ENCODE results near the gene ZNF804B.

ZNF804B gene

DNA sequence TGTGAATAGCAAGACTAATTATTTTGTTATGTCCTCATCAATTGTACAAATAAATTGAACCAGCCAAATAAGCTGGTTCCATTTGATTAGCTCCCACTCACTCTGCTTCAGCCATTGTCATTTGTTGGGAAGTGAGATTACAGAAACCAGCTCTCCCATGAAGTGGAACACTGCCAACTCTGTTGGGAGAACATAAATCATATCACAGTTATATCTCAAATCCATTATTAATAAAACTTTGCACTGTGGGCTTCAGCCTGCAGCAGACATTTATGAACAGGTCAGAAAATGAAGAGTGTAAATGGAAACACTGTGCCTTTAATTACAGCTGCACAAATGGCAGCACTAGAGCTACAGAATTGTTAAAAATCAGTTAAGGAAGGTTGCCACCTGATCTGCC lies 82.7 kb downstream of the ZNF804B start:
- no peak for DNase-seq

DNA sequence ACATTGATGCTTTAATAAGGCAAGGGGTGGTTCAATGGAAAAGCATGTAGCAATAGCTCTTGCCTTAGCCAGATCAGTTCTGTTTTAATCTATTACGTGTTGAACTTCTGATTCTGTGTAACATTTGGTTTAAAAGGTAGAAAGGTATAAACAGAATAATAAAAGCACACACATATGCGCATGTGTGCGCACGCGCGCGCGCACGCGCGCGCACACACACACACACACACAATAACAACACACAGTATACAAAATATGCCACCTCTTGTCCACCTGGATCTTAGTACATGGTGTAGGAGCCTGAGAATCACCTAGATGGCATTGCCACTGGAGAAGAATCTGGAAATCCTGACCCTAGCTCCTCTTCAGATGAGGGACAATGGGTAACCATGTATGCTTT lies 85.6 kb downstream of the ZNF804B start:
- no peak for DNase-seq

DNA sequence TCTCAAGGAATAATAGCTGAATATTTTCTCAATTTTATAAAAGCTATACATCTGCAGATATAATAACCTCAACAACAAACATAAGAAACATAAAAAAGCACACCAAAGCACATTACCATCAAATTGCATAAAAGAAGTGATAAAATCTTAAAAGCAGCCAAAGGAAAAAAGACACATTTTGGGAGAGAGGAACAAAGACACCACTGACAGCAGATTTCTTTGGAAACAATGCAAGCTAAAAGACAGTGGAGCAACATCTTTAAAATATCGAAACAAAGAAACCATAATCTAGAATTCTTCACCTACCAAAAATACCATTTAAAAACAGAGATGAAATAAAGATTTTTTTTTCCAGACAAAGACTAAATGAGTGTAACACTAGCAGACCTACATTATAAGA lies 91.7 kb downstream of the ZNF804B start:
- DNase-seq: no peak

- no peak for DNase-seq
These were observed 99.8 kb downstream of the ZNF804B start for GRCh38 chr7:88859288-88859687.

DNA sequence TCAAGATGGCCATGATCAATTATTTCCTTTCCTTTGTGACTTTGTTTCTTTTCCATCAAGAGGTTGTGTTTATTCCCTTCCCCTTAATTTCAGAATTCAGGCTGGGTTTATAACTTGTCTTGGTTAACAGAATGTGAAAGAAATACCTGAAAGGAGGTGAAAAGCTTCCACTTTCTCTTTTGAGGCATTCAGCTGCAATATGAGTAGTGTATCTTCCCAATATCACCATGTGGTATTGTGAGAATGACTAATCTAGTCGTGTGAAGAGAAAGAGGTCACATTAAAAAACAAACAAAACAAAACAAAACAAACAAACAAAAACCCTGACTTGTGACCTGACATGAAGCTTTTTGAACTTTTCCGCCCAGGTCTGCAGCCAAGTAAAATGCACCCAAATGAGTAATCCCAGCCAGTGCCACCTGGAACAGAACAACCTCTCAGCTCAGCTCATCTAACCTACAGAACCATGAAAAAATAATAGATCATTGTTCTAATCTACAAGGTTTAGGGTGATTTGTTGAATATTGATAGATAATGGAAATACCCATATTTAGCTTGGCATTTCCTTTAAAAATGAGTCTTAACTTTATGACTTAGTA lies 106.9 kb downstream of the ZNF804B start:
- no peak for DNase-seq

DNA sequence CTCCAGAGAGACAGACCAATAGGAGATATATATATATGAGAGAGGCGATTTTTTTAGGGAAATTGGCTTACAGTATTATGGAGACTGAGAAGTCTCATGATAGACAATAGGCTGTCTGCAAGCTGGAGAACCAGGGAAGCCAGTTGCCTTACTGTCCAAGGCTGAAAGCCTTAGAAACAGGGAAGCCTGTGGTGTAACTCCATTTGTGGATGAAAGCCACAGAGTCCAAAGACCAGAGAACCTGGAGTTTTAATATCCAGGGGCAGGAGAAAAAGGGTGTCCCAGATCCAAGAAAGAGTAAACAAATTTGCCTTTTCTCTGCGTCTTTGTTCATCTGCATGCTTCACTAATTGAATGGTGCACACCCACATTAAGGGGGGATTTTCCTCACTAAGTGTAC lies 107.7 kb downstream of the ZNF804B start:
- DNase-seq: no peak

GRCh38 chr7:88868456-88868855 lies 109.0 kb downstream of the ZNF804B start:
- no peak for DNase-seq

GRCh38 chr7:88881136-88881535 lies 121.6 kb downstream of the ZNF804B start:
- no peak for DNase-seq

GRCh38 chr7:88885131-88885530 lies 125.6 kb downstream of the ZNF804B start:
- DNase-seq: no peak

DNA sequence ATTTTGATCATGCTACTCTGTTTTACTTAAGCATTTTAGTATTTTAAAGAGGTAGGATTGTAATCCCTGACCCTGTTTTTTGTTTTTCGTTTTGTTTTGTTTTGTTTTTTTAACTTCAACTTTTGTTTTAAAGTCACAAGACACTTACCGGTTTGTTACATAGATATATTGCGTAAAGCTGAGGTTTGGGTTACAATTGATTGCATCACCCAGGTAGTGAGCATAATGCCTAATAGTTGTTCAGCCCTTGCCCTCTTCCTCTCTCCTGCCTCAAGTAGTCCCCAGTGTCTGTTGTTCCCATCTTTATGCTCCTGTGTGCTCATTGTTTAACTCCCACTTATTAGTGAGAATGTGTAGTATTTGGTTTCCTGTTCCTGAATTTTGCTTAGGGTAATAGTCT lies 129.2 kb downstream of the ZNF804B start:
- DNase-seq: no peak

DNA sequence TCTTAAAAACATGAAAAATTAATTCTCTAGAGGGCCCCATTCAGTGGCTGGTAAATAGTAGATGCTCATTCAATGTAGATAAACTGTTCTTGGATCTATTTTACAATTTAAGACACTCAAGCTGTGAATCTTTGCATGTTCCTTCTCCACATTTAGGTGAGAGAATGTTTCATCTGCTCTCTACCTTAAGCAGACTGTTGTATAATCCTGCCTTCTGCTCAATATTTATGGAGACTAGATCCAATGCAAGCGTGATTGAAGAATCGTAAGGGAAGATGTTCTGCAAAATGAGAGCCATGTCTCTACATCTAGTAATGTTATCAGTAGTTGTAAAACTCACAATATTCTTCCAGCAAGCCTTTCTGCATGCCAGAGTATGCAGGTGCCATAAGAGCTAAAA lies 151.0 kb downstream of the ZNF804B start:
- DNase-seq: no peak

DNA sequence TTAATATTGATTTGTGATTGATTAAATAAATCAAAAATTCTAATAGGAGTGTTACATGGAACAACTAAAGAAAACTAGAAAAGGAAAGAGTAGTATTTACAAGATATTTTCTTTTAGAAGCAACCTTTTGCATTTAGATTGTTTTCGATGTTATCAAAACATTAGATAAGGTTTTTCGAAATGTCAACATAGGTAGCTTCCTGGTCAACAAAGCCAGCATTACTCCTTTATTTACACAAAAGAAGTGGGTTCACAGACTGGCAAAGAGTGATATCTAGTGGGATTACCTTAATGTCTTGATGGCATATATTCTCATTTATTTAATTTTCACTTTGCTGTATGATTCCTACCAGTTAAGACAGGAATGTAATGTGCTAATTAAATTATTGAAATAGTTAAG lies 153.4 kb downstream of the ZNF804B start:
- no peak for DNase-seq

- no peak for DNase-seq
These were observed 156.1 kb downstream of the ZNF804B start for GRCh38 chr7:88915615-88916014.

GRCh38 chr7:88919478-88920131 lies 160.1 kb downstream of the ZNF804B start:
- no peak for DNase-seq

- DNase-seq: no peak
These were observed 163.4 kb downstream of the ZNF804B start for GRCh38 chr7:88922944-88923343.

- DNase-seq: no peak
These were observed 168.8 kb downstream of the ZNF804B start for GRCh38 chr7:88928276-88928675.

DNA sequence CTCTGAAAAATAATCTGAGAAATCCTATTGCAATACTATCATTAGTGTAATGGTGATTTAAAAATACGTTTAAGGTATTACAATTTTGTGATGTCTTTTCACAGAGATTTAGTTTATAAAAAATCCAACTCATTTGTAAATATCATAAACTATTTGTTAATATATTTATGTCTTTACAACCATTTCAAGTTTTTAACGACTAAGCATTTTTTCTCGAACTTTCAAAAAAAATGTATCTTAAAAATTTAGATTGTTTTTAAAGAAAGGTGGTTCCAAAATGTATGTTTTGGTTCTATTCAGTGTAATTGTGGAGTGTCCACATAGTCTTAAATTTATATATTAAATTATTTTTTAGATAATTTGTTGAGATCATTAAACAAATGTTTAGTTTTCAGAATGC lies 170.2 kb downstream of the ZNF804B start:
- no peak for DNase-seq

- no peak for DNase-seq
These were observed 173.8 kb downstream of the ZNF804B start for GRCh38 chr7:88933285-88933684.

DNA sequence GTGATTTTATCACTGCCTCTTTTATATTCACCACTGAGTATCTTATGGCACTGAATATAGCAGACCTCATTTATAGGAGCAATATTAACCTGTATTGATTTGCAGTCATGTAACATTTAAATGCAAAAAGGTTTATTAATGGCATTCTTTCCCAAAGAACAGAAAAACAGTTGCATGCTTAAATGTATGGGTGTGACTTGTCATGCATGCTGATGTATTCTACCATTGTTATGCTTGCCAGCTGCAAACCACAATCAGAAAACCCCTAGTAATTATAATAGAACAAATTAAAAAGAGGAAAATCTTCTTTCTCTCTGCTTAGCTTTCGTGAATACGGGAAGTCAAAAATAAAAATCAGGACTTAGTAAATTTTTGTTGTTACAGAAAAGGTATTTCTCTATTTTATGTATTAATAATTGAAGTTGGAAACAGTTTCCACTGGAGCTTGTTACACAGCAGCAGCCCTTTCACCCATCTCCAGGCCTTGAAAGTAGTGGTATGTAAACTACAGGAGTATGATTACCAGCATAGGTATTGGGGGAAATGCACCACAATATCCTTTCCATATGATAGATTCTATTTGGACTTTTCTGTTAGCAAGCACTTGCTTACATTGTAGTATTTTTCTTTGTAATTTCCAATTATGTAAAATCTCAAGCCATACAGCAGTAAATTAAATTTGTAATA lies 183.5 kb downstream of the ZNF804B start:
- no peak for DNase-seq

GRCh38 chr7:88951826-88952225 lies 192.3 kb downstream of the ZNF804B start:
- no peak for DNase-seq

- no peak for DNase-seq
These were observed 204.9 kb downstream of the ZNF804B start for GRCh38 chr7:88964418-88964817.

DNA sequence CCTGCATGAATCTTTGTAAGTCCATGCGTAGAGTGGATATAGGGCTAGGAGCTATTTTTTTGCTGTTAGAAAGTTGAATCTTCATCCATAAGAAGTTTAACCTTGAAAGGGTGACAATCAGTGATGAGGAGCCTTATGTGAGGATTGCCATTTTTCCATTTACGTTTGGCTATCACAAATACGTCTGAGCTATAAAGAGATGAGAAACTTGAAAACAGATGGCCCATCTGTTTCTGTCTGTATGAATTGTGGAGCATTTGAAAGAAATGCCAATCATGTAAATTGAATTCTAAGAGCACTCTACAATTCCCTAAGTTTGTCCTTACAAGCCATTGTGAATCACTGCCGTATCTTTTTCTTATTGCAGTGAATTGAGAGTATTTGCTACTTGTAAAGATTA lies 205.9 kb downstream of the ZNF804B start:
- no peak for DNase-seq

DNA sequence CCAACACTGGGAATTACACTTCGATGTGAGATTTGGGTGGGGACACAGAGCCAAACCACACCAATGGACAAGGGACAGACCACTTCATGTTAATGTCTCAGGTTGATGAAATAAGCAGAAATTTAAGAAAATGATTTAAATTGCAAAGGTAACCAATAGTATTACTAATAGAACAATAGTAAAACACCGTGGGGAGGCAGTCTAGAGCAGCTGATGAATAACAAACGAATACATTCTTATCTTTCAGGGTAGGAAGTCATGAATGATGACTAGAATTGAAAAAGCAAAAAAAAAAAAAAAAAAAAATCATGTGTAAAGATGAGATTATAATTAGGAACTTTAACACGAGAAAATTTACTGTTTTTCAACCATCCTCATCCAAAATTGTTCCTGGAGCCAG lies 207.9 kb downstream of the ZNF804B start:
- DNase-seq: no peak

GRCh38 chr7:88969167-88969566 lies 209.7 kb downstream of the ZNF804B start:
- no peak for DNase-seq

- DNase-seq: no peak
These were observed 225.8 kb downstream of the ZNF804B start for GRCh38 chr7:88985295-88985694.
